Stomach smooth muscle (tissue), 2 donors: ENCODE data around the gene SCTR.

ENCODE experiments used
- H3K27ac ChIP-seq: one replicate; pipeline ENCODE4 v1.7.0; 2013; ENCODE audit warnings: mild to moderate bottlenecking, low read length, inconsistent platforms
- H3K27me3 ChIP-seq, 2 donors: one replicate each; pipeline ENCODE4 v1.7.0; 2013; ENCODE audit warnings: low read length in 2 of 2; ENCODE audit not compliant: insufficient read depth in 2 of 2, control insufficient read depth in 1 of 2
- H3K36me3 ChIP-seq, 2 donors: one replicate each; pipeline ENCODE4 v1.7.0; 2013; ENCODE audit warnings: low read length in 2 of 2; ENCODE audit not compliant: control insufficient read depth in 2 of 2, insufficient read depth in 2 of 2
- H3K4me1 ChIP-seq: one replicate; pipeline ENCODE4 v1.7.0; 2013; ENCODE audit warnings: low read length; ENCODE audit not compliant: control insufficient read depth, insufficient read depth
- H3K4me3 ChIP-seq, 2 donors: one replicate each; pipeline ENCODE4 v1.7.0; 2013; ENCODE audit warnings: low read length in 2 of 2
- H3K9ac ChIP-seq, 2 donors: one replicate each; pipeline ENCODE4 v1.7.0; 2013; ENCODE audit warnings: low read length in 2 of 2, mild to moderate bottlenecking in 1 of 2
- H3K9me3 ChIP-seq, 2 donors: one replicate each; pipeline ENCODE4 v1.7.0; 2013; ENCODE audit warnings: low read length in 2 of 2; ENCODE audit not compliant: control insufficient read depth in 2 of 2
- donor health status: healthy.
- donor health status: Pancreatic carcinoma.

SCTR gene

GRCh38 chr2:119435081-119435952, 89.0 kb downstream of the SCTR start:
- Histone ChIP-seq H3K27ac (no peak overlapping the region), H3K9ac (no peak overlapping the region), H3K9me3 (no peaks in the 10 kb centered on the region)

GRCh38 chr2:119434664-119435063, 89.6 kb downstream of the SCTR start:
- Histone ChIP-seq H3K9ac (no peak overlapping the region), H3K4me3 (no peak overlapping the region), H3K27me3 (no peaks in the 10 kb centered on the region), H3K27ac (no peak overlapping the region), H3K9me3 (no peaks in the 10 kb centered on the region), H3K36me3 (peaks cover 0 to 2% of the 10 kb centered on the region in 2 donors), H3K4me1 (peaks cover 17% of the 10 kb centered on the region)

More at GRCh38 chr2:119435081-119435952, 89.0 kb downstream of the SCTR start:
- Histone ChIP-seq H3K27me3 (no peaks in the 10 kb centered on the region), H3K4me1 (peaks cover 13% of the 10 kb centered on the region), H3K36me3 (peaks cover 0 to 2% of the 10 kb centered on the region in 2 donors), H3K4me3 (no peak overlapping the region)

- H3K4me1 ChIP-seq = peaks cover 17% of the 10 kb centered on the region
- no peak overlapping the region for H3K4me3 ChIP-seq
- H3K27ac ChIP-seq = no peak overlapping the region
- no peaks in the 10 kb centered on the region for H3K27me3 ChIP-seq
- H3K36me3 ChIP-seq = peaks cover 0 to under 1% of the 10 kb centered on the region in 2 donors
- no peaks in the 10 kb centered on the region for H3K9me3 ChIP-seq
- no peak overlapping the region for H3K9ac ChIP-seq
Measured at GRCh38 chr2:119433636-119434327, 90.5 kb downstream of the SCTR start.

- Histone ChIP-seq H3K4me3 (peak overlapping the region; percentile 61 to 78), H3K27me3 (no peaks in the 10 kb centered on the region), H3K4me1 (peaks cover 17% of the 10 kb centered on the region), H3K9me3 (no peaks in the 10 kb centered on the region), H3K36me3 (no peaks in the 10 kb centered on the region), H3K9ac (no peak overlapping the region), H3K27ac (no peak overlapping the region)
Measured at GRCh38 chr2:119432851-119433522, 91.3 kb downstream of the SCTR start.

- Histone ChIP-seq H3K27ac (peak overlapping the region; percentile 53), H3K9me3 (no peaks in the 10 kb centered on the region), H3K9ac (peak overlapping the region; percentile 26 to 66), H3K27me3 (no peaks in the 10 kb centered on the region), H3K4me1 (peaks cover 17% of the 10 kb centered on the region), H3K36me3 (no peaks in the 10 kb centered on the region), H3K4me3 (peak overlapping the region; percentile 61 to 78)
Measured at GRCh38 chr2:119431976-119432850, 92.1 kb downstream of the SCTR start.

- H3K4me3 ChIP-seq = peak within 1 kb of the TSS; percentile 61 to 78
- peak within 1 kb of the TSS; percentile 53 for H3K27ac ChIP-seq
- H3K9me3 ChIP-seq = no peaks in the 10 kb centered on the region
- H3K9ac ChIP-seq = peak within 1 kb of the TSS; percentile 47 to 69
- H3K4me1 ChIP-seq = peaks cover 19% of the 10 kb centered on the region
- no peaks in the 10 kb centered on the region for H3K36me3 ChIP-seq
- H3K27me3 ChIP-seq = no peaks in the 10 kb centered on the region
Measured at GRCh38 chr2:119431155-119431975, 92.9 kb downstream of the SCTR start, which contains the start of gene TMEM37. TSS of gene TMEM37 (plus strand) at chr2:119431854. CDS start at chr2:119431904, 50 bp downstream.

- Histone ChIP-seq H3K4me1 (peaks cover 19% of the 10 kb centered on the region), H3K27ac (no peak overlapping the region), H3K4me3 (no peak overlapping the region), H3K27me3 (no peaks in the 10 kb centered on the region), H3K9ac (no peak overlapping the region), H3K9me3 (no peaks in the 10 kb centered on the region), H3K36me3 (no peaks in the 10 kb centered on the region)
Measured at GRCh38 chr2:119430023-119430498, 94.2 kb downstream of the SCTR start.

- Histone ChIP-seq H3K27ac (peak overlapping the region; percentile 18), H3K36me3 (no peaks in the 10 kb centered on the region), H3K4me1 (peaks cover 19% of the 10 kb centered on the region)
Measured at GRCh38 chr2:119429225-119429981, 94.9 kb downstream of the SCTR start.

More at GRCh38 chr2:119429225-119429981, 94.9 kb downstream of the SCTR start:
- H3K9me3 ChIP-seq = no peaks in the 10 kb centered on the region
- H3K27me3 ChIP-seq = no peaks in the 10 kb centered on the region
- H3K9ac ChIP-seq = no peak overlapping the region
- no peak overlapping the region for H3K4me3 ChIP-seq
